Activated gamma-delta T cell treated with anti-CD3 and anti-CD28 coated beads, Interleukin-2, amount 50 U/mL, for 16 hours (primary cell): ENCODE results near the gene FAM236D.
"Not testable (repeated sequence)": the region's sequence is repeated elsewhere in the genome, so short reads cannot be mapped to it uniquely, and the experiment has no call there.

ENCODE experiments used
- DNase-seq: peaks from one replicate; pipeline ENCODE4 v3.0.0-alpha.2; 2020; ENCODE audit warnings: low read depth

The FAM236D gene

DNA sequence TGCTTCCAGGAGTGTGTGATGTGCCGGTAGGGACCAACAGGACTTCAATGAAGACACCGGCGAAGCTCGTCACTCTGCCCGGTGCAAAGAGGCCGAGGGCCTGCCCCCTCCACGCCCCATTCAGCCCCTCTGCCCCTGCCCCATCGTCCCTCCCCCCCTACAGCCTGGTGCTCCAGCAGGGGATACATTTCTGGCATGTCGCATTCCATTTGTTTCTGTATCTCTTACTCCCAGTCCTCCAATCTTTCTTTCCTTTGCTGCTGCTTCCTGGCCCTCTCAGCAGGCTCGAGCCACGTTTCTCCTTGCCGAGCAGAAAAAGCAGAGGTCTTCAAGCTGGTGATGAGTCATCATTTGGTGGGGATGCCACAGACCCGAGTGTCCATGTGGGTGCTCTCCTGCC is at the start of gene FAM236D:
Gene FAM236D (minus strand): TSS at position 101 of the 400 bp plus-strand sequence. CDS start 100 bp downstream, at position 1.
- not testable (repeated sequence) for DNase-seq

- DNase-seq: not testable (repeated sequence)
These were observed 29.5 kb upstream of the FAM236D start for GRCh38 chrX:72837532-72837931.

GRCh38 chrX:72830701-72831100 is 22.7 kb upstream of the FAM236D start:
- DNase-seq: not testable (repeated sequence)

DNA sequence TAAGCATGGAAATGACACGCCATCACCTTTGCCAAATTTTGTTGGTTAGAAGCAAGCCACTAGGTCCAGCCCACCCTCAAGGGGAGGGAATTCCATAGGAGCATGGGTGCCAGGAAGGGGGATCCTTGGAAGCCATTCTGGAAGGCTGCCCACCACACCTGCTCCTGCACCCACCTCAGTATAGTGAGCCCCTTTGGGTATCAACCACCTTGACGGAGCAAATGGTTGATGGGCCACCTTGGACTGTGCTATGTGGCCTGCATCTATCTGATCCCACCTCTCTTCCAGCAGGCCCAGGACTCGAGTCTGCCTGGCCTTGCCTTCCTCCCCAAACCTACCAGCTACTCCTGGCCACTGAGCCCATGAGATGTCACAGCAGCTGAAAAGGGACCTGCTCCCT is 17.6 kb downstream of the FAM236D start:
- not testable (repeated sequence) for DNase-seq

GRCh38 chrX:72788142-72788541 is 19.9 kb downstream of the FAM236D start:
- DNase-seq: not testable (repeated sequence)

DNA sequence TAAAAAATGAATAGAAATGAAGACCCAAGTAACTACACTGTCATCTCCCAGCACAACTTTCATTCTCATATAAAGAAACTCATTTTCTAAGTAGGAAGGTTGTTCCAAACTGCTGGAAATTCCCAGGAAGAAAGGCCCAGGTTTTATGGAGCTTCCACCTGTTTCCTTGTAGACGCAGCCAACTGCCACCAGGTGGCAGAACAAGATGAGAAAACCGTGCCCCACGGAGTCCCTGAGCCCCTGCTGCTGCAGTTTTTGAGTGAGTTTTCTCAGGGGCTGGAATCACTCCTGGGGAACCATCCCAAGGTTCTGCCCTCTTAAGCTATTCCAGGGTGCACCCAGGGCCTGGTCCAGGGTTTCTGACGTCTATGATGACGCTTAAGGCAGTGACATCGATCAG is 24.0 kb downstream of the FAM236D start:
- DNase-seq: not testable (repeated sequence)

DNA sequence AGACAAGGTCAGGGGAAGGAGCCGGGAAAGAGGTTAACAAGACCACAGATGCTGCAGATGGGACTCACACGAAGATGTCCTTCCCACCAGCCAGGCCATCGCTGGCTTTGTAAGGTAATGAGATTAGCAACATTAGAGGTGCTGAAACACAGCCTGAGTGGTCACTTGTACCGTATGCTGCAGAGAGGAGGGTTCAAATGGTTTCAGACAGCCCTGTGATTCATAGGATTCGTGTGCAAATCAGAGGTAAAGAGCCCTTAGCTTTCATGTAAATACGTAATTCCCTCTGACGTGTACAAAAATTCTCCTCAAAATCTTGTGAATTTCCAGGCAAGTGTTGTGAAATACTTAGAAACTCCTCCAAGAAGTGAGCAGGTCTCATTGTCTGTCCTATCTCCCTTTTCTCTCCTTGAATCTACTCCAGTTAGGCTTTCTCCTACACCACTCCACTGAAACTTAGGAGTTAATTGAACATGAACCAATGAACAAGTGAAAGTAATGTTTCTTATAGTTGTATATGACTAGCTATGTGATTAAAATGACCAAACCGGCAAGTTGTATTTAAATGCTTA is 24.6 kb downstream of the FAM236D start:
- not testable (repeated sequence) for DNase-seq

DNA sequence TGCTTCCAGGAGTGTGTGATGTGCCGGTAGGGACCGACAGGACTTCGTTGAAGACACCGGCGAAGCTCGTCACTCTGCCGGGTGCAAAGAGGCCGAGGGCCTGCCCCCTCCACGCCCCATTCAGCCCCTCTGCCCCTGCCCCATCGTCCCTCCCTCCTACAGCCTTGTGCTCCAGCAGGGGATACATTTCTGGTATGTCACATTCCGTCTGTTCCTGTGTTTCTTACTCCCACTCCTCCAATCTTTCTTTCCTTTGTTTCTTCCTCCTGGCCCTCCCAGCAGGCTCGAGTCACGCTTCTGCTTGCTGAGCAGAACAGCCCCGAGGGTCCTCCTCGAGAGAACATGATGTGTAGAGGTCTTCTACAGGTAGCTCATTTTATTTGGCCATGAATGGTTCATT is 25.4 kb downstream of the FAM236D start, which contains the start of gene FAM236B:
Gene FAM236B (minus strand): TSS at position 101 of the 400 bp plus-strand sequence. CDS start 100 bp downstream, at position 1.
- not testable (repeated sequence) for DNase-seq

GRCh38 chrX:72778146-72778545 is 29.9 kb downstream of the FAM236D start:
- DNase-seq: not testable (repeated sequence)

DNA sequence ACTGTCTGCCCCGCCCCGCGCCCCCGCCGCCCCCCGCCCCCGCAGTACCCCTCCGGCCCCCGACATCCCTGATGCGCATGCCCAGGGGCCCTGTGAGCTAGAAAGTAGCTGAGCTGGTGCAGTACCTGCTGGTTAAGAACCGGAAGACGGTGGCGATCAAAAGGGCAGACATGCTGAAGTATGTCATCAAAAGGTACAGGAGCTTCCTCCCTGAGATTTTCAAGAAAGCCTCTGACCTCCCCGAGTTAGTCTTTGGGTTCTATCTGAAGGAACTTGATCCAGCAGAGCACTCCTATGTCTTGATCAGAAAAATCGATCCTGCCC is 30.6 kb downstream of the FAM236D start:
- not testable (repeated sequence) for DNase-seq

DNA sequence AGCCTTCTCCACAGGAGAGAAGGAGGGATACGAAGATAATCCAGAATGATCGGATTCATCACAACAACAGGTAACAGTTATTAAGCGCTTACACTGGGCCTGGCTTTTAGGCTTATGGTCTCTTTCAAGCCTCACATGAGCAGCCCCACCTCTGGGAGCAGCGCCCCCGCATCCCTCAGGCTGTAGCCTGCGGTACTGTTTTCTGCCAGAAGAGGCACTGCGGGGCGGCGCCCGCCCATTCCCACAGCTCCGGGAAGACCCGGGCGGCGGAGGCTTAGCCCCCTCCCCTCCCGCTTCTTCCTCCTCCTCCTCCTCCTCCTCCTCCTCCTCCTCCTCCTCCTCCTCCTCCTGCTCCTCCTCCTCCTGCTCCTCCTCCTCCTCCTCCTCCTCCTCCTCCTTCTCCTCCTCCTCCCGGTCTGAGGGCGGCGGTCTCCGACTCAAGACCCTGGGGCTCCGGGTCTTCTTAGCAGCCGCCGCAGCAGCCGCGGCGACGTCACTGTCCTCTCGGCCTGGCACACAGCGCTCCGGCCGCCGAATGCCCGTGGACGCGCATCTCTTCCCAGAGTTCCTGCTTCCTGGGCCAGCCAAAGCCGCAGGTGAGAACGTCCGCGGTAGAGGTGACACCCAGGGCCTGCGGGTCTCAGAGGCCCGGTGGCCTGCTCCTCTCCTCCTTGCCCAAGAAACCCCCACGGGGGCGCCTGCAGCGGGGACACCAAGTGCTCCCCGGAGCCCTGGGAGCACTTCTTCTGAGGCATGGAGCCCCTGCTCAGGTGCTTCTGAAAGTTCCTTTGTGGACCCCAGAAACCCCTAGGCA is 31.1 kb downstream of the FAM236D start, which contains the start of gene DMRTC1B:
Gene DMRTC1B (plus strand): TSS at position 238 of the 814 bp plus-strand sequence. CDS start 68,246 bp downstream, outside the sequence.
- not testable (repeated sequence) for DNase-seq

DNA sequence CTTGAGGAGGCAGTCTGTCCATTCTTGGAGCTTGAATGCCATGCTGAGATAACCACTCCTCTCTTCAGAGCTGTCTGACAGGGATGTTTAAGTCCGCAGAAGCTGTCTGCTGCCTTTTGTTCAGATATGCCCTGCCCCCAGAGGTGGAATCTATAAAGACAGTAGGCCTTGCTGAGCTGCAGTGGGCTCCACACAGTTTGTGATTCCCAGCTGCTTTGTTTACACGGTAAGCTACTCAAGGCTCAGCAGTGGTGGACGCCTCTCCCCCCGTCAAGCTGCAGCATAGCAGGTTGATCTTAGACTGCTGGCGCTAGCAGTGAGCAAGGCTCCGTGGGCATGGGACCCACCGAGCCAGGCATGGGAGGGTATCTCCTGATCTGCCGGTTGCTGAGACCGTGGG is 47.6 kb downstream of the FAM236D start:
- DNase-seq: not testable (repeated sequence)
